ENCODE data around the gene CEACAM16.

The CEACAM16 gene

GRCh38 chr19:44731081-44731480 lies 32.1 kb downstream of the CEACAM16 start:
- DNase-seq (ENCODE audit: low read depth), result no peak
- TF ChIP-seq, protein P1, sequence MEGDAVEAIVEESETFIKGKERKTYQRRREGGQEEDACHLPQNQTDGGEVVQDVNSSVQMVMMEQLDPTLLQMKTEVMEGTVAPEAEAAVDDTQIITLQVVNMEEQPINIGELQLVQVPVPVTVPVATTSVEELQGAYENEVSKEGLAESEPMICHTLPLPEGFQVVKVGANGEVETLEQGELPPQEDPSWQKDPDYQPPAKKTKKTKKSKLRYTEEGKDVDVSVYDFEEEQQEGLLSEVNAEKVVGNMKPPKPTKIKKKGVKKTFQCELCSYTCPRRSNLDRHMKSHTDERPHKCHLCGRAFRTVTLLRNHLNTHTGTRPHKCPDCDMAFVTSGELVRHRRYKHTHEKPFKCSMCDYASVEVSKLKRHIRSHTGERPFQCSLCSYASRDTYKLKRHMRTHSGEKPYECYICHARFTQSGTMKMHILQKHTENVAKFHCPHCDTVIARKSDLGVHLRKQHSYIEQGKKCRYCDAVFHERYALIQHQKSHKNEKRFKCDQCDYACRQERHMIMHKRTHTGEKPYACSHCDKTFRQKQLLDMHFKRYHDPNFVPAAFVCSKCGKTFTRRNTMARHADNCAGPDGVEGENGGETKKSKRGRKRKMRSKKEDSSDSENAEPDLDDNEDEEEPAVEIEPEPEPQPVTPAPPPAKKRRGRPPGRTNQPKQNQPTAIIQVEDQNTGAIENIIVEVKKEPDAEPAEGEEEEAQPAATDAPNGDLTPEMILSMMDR (conservative IDR thresholded peaks at IDR 0.05; ENCODE audit: low read depth, low read length), result no peak
- no peak overlapping the region for H3K4me3 ChIP-seq (ENCODE audit: low read length)

DNA sequence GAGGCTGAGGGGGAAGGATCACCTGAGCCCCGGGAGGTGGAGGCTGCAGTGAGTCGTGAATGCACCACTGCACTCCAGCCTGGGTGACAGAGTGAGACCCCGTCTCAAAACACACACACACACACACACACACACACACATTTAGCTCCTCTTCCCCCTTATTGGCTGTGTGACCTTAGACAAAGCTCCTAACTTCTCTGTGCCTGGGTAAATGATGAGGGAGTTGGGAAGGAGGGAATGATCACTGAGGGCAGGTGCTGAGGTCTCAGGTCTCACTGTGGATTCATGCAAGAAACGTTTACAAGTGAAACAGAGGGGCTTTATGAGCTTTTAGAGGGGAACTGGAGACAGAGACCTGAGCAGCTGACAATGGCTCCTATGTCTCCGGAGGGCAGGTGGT lies 32.7 kb downstream of the CEACAM16 start:
- TF ChIP-seq, protein P1 (conservative IDR thresholded peaks at IDR 0.05; ENCODE audit: low read depth, low read length), result no peak
- no peak for DNase-seq (ENCODE audit: low read depth)
- H3K4me3 ChIP-seq (ENCODE audit: low read length), result no peak overlapping the region

DNA sequence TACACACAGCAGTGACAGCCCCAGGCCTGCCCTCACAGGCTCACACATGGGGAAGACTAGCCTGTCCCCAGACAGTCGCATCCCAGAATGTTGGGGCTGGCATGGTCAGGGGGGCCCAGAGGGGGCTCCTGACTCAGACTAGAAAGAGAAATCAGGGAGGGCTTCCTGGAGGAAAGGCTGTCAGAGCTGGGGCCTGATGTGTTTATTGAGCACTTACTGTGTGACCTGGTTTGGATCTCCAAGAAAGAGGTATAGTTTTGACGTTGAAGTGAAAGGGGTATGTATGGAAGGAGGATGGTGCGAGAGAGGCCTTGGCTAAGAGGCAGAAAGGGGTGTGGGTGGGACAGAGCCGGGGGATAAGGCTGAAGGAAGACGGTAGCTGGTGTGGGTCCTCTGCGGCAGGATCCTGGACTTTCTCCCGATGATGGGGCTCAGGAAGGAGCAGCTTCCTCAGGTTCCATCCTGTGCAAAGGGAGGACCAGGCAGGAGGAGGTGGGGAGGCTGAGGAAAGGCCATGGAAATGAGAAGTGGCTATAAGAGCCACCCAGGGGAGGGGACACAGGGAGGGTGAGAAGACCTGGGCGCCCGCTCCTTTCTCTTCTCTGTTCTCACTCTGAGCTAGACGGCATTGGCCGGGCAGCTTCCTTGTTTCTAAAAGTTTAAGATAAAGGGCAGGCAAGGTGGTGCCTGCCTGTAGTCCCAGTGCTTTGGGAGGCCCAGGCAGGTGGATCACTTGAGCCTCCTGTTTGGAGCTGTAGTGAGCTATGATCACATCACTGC lies 33.5 kb downstream of the CEACAM16 start:
- H3K4me3 ChIP-seq (ENCODE audit: low read length), result no peak overlapping the region
- DNase-seq (ENCODE audit: low read depth), result no peak
- TF ChIP-seq, protein P1 (conservative IDR thresholded peaks at IDR 0.05; ENCODE audit: low read depth, low read length), result no peak

- no peak overlapping the region for H3K4me3 ChIP-seq (ENCODE audit: low read length)
Observed at GRCh38 chr19:44734357-44734756, 35.4 kb downstream of the CEACAM16 start.

GRCh38 chr19:44735011-44735410 lies 36.1 kb downstream of the CEACAM16 start:
- no peak overlapping the region for H3K4me3 ChIP-seq (ENCODE audit: low read length)
- DNase-seq (ENCODE audit: low read depth), result no peak
- TF ChIP-seq, protein P1 (conservative IDR thresholded peaks at IDR 0.05; ENCODE audit: low read depth, low read length), result no peak

More at GRCh38 chr19:44734357-44734756, 35.4 kb downstream of the CEACAM16 start:
- TF ChIP-seq, protein P1 (conservative IDR thresholded peaks at IDR 0.05; ENCODE audit: low read depth, low read length), result no peak
- DNase-seq (ENCODE audit: low read depth), result no peak

DNA sequence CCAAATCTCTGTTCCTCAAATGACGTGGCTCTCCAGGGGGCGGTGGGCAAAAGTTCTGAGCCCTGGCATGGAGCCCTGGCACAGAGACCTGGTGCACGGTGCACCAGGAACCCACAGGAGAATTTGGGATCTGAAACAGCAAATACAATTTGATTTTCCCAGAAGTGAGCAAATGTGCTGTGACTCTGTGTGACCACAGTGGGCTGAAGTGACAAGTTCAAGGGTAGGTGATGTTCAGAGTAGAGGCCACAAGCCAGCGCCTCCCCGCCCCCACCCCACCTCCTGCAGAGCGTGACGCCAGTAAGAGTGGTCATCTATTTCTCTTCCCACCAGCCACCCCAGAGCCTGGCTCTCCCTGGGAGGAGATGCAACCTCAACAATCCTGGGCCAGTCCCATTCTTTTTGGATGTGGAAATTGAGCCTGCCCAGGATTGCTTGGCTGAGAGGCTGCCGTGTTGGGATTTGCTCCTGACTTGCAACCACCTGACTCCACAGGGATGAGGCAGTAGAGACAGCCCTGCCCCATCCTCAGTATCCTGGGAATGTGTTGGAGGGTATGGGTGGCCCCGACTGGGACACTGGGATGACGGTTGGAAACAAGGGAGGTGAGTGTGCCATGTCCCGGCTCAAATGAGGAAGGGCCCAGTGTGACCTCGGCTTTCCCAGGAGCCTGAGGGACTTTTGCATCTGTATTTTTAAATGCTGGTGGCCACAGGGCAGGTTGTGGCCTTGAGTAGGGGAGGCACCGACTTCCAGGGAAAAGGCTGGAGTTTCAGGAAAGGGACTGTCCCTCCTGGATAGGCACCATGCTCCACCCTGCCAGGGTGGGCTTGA lies 38.5 kb downstream of the CEACAM16 start:
- DNase-seq (ENCODE audit: low read depth), result no peak
- TF ChIP-seq, protein P1 (conservative IDR thresholded peaks at IDR 0.05; ENCODE audit: low read depth, low read length), result no peak
- no peak overlapping the region for H3K4me3 ChIP-seq (ENCODE audit: low read length)
